GM21526 (cell line): Measurements from ENCODE around the gene PPP4R4.

Experiments used
- ATAC-seq: cut with Tn5 transposase; IDR thresholded peaks from one replicate; pipeline ENCODE4 v1.9.1; 2021; ENCODE audit warnings: moderate library complexity; ENCODE audit not compliant: unreplicated experiment, low FRiP score

Gene PPP4R4

GRCh38 chr14:94303111-94303510 is 129.0 kb downstream of the PPP4R4 start:
- no peak for ATAC-seq

- ATAC-seq = no peak
These were observed 130.1 kb downstream of the PPP4R4 start for GRCh38 chr14:94304243-94304642.

- ATAC-seq = no peak
These were observed 131.5 kb downstream of the PPP4R4 start for GRCh38 chr14:94305620-94306019.

- ATAC-seq = no peak
These were observed 132.2 kb downstream of the PPP4R4 start for GRCh38 chr14:94306047-94306978.

- ATAC-seq = no peak
These were observed 133.4 kb downstream of the PPP4R4 start for GRCh38 chr14:94307410-94307992.

GRCh38 chr14:94309721-94310120 is 135.6 kb downstream of the PPP4R4 start:
- no peak for ATAC-seq

- no peak for ATAC-seq
These were observed 136.1 kb downstream of the PPP4R4 start for GRCh38 chr14:94310248-94310647.

- ATAC-seq = no peak
These were observed 138.5 kb downstream of the PPP4R4 start for GRCh38 chr14:94312481-94313246.

GRCh38 chr14:94313991-94314655 is 140.0 kb downstream of the PPP4R4 start:
- no peak for ATAC-seq

GRCh38 chr14:94314890-94315289 is 140.8 kb downstream of the PPP4R4 start:
- no peak for ATAC-seq

- ATAC-seq = no peak
These were observed 142.6 kb downstream of the PPP4R4 start for GRCh38 chr14:94316692-94317091.

GRCh38 chr14:94317259-94317658 is 143.1 kb downstream of the PPP4R4 start:
- no peak for ATAC-seq

- no peak for ATAC-seq
These were observed 146.1 kb downstream of the PPP4R4 start for GRCh38 chr14:94320243-94320642.

GRCh38 chr14:94321421-94322271 is 147.5 kb downstream of the PPP4R4 start:
- no peak for ATAC-seq

GRCh38 chr14:94322648-94323570 is 148.8 kb downstream of the PPP4R4 start, which contains the start of gene SERPINA6:
Gene SERPINA6, minus strand, starts transcription at chr14:94323336. Its CDS starts 8,688 bp downstream, at chr14:94314648.
- no peak for ATAC-seq

- no peak for ATAC-seq
These were observed 154.1 kb downstream of the PPP4R4 start for GRCh38 chr14:94328196-94328595.
